Measurements from ENCODE around the gene PTH2R.

GRCh38 chr2:208488686-208489564, 82.3 kb downstream of the PTH2R start:
- TF ChIP-seq CTCF (IDR thresholded peaks at IDR 0.05), result no peak
- no peak for TF ChIP-seq POLR2A (IDR thresholded peaks at IDR 0.05)
